GM18868 (cell line): ENCODE measurements around the gene TMEM108.
A peak's percentile ranks its signal among the peaks of the same experiment; 100 is the strongest.

ENCODE experiments used
- ATAC-seq: cut with Tn5 transposase; IDR thresholded peaks from one replicate; pipeline ENCODE4 v1.9.1; 2021; ENCODE audit warnings: mild to moderate bottlenecking, moderate library complexity; ENCODE audit not compliant: unreplicated experiment

The TMEM108 gene

DNA sequence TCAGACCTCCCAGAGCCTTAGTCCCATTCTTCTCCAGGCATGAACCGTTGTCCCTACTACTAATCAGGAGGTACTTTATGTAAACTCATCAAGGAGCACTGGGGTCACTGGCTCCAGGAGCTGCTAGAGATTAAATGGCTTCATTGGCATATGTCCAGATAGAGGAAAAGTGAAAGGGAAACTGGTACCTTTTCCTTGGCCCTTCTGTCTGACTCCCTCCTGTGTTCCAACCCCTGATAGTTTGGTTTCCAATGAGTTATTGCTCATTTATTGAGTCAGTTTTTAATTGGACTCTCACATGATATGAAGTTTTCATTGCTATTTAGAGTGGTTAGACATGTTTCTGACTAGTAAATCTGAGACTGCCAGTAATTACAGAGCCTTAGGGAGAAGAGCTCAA is 231.2 kb downstream of the TMEM108 start:
- no peak for ATAC-seq

DNA sequence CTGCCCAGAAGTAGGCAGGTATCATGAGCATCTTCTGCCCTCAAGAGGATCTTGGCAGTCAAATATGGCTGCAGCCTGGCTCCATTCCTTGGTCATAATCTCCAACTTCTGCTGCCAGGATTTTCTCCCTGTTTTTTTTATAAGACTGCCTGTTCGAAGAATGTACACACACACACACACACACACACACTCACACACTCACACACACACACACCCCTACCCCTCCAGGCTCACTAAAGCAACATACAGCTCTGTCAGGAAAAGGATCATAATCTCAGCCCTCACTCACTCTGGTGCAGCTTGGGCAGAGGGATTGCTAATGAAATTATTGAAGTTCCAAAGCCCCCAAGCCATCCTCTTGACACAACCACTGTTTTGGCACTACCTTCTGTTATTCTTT is 232.4 kb downstream of the TMEM108 start:
- no peak for ATAC-seq

DNA sequence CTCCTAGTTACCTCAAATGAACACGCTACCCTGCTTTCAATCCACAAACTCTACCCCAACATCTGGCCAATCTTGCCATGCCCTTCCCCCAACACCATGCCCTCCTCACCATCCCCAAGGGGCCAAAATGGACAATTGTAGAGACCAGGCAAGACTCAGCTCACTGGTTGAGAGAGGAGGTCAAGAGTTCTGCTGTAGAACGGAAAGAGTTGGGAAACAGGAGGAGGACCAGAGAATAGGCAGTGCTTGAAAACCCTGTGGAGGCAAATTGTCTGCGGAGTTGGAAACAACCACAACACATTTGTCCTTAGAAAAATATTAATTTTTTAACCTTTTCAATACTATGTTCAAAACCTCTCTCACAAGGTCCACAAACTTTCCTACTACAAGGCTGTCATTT is 232.9 kb downstream of the TMEM108 start:
- no peak for ATAC-seq

DNA sequence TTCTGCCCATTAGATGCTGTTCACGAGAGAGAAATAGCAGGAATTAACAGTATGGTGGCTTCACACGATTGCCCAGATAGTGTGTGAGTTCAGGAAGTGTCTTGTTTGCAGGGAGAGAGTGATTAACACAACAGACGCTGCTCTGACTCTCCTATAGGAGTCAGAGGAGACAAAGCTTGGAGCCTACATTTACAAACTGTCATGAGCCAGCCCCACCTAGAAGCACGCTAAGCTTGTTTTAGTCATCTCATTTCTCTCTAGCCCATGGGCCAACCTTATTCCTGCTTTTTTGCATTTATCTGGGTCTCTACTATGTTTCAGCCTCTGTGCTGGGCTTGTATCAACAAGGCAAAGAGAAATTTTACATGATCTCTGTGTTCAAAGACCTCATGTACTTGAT is 233.3 kb downstream of the TMEM108 start:
- ATAC-seq = no peak

DNA sequence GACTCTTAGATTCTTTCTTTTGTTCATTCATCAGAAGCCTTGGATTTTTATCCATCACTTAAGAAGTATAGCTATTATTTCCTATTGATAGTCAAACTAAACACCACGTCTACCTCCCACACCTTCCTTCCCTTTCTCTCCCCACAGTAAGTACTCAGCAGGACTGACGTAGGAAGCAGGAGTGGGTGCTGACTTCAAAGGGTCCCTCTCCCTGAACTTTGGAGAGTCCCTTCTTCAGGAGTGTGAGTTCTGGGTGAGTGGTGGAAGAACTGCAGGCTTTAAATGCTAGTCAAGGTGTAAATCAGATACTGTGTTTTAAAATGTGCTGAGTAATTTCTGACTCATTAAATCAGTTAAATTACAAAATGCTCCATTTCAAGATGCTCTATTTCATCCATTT is 235.2 kb downstream of the TMEM108 start:
- no peak for ATAC-seq

DNA sequence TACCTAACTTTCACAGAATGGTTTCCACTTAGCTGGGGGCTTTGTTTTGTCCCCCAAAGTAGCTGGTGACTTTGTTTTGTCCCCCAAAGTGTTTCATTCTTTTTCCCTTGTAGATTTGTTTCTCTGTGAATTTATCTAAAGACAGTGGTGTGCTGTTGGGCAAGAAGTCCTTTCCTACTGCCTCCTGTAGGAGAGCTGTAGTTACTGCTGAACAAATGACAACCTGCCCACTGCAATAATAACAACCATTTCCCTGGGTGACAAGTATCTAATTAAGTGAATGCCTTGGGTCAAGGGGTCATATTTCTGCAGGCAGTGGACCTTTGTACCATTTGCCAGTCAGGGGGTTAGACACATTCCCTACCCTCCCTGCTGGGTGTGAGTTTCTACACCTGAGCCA is 236.3 kb downstream of the TMEM108 start:
- no peak for ATAC-seq

DNA sequence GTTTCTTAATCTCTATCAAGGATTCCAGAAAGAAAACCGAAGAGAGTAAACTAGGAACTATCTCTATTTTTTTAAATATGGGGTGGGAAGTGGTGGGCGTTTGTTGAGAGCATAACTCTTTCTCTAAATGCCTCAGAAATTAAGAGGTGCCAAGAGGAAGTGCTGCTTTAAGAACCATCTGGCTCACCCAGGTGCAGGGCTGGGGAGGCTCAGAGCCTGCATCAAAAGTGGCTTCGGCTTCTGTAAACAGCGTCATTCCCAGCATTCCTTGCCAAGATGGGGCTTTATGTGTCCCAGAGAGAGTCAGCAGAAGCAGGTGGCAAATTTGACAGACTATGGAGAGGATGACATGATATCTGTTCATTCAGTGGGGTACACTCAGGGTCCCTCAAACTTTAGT is 238.4 kb downstream of the TMEM108 start:
- no peak for ATAC-seq

DNA sequence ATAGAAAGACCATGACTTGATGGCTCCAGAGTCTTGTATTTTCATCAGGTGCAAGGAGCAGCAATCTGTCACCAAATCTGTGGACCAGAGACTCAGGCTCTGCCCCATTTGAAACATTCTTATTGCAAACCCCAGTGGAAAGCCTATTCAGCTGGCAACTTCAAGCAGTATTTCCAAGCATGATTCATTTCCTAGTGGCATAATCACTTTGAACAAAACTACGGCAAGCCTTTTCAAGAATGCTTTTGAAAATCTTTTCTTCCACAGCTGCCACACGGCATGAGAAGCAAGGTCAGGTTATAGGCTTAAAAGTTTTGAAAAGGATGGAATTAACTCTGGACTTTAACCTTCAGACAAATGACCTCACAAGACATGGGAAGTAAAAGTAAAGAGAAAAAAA is 239.6 kb downstream of the TMEM108 start:
- ATAC-seq = no peak

DNA sequence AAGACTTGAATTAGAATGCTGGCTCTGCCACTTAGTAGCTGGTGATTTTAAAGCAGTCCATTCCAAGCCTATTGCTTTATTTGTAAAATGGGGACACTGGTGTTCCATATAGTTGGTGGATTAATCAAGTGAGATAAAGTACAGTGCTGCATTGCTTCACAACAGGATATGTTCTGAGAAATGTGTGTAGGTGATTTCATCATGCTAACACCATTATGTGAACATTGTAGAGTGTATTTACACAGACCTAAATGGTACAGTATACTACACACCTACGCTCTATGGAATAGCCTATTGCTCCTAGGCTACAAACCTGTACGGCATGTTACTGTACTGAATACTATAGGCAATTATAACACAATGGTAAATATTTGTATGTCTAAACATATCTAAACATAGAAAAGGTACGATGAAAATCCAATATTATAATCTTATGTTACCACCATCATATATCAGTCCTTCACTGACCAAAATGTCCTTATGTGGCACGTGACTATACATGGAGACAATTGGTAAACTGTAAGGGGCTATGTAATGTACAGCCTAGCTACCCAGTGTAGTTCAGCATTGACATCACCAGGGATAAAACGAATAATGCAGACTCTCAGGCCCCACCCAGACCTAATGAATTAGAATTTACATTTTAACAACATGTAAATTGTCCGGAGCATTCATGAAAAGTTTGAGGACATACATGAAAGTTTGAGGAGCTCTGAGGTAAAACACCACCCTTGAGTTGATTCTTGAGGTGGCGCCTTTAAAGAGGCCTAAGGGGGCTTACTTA is 240.3 kb downstream of the TMEM108 start:
- no peak for ATAC-seq

DNA sequence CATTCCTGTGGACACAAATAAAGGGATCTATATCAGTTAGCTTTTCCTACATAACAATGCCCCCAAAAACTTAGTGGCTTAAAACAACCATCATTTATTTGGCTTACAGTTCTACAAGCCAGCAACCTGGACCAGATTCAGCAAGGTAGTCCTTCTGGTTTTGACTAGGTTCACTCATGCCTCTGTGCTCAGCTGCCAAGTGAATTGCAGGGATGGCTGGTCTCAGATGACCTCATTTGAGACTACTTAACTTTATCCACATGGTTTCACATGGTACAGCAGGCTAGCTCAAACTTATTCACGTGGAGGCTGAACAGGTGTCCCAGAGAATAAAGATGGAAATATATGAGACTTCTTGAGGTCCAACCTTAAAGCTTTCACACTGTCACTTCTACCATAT is 242.4 kb downstream of the TMEM108 start:
- ATAC-seq = no peak

DNA sequence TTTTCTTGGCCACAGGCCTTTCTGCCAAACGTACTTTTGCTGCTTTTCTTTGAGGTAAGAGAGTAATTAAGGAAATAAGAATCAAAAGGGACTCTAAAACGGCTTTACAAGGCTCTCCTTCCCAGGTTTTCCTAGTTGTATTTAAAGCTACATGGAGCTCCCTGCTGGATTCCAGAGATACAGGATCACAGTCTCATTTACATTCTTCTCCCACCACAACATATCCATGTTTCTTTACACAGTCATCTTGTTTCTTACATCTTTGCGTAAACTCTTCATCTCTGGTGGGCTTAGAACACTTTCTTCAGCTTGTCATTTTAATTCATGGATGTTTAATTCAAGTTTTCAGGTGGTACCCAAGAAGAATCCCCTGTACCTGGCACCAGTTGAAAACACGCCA is 244.0 kb downstream of the TMEM108 start:
- no peak for ATAC-seq

DNA sequence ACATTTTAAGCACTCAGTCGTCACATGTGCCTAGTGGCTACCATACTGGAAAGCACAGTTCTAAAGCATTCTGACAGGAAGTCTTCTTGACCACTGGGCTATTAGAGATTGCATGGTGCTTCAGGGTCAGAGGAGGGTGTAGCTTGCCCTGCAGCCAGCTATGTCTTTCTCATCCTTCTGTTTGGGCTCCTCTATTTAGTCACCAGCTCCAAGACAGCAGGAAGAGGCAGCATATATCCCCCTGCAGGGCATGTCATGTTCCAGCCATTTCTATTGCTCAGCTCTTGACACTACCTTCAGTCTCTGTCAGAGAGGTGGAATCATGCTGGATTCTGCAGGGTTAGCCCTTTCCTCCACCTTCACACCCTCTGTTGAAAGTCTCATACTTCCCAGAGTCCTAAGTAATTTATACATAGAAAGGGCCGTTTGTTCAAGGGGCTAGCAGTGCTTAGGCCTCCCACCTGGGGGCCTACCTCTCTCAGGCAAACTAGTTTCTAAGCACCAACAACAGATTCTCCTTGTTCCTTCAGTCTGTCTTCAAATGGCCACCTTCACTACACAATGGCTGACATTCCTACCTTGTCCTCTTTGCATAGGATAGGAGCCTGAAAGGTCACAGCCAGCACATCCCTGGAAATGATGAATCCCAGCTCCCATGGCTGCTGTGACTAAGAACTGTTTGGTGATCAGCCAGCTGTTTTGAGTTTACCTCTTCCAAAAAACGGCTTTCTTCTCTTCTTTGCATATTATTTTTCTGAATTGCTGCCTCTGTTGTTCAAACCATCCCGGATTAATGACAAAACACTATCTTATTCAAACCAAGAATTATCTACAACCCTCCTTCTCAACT is 246.0 kb downstream of the TMEM108 start:
- ATAC-seq = no peak

DNA sequence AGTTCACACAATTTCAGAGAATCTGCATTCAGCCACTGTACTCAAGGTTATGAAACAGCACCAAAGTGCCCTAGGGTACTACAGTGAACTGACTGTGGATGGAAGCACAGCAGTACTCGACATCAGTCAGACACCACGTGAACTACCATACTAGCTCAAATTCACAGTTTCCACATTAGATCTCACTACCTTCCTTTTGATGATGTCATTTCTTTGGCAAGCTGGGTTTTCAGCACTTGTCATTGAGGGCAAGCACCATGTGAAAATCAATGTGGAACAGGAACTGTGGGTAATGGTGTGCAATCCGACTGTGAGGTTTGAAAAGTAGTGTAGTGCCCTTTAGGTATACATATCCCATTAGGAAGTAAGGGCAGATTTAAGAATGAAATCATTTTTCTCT is 251.1 kb downstream of the TMEM108 start:
- ATAC-seq = no peak

DNA sequence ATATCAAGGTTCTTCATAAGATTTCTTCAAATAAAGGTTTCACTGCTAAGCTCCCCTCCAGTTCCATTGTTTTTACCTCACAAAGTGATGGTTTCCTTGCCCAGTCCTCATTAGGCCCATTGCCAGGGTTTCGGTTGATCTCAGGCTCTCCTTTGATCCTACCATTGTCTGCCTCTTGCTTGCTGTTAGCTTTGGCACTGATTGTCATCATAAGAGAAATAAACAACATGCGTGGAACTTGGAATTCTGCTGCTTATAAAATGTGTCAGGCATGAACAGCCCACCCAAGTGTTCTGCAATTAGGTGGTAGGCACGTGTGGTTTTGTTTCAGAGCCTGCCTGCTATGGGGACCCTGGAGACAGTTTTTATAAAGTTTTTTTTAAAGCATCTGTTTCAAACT is 254.1 kb downstream of the TMEM108 start:
- no peak for ATAC-seq

DNA sequence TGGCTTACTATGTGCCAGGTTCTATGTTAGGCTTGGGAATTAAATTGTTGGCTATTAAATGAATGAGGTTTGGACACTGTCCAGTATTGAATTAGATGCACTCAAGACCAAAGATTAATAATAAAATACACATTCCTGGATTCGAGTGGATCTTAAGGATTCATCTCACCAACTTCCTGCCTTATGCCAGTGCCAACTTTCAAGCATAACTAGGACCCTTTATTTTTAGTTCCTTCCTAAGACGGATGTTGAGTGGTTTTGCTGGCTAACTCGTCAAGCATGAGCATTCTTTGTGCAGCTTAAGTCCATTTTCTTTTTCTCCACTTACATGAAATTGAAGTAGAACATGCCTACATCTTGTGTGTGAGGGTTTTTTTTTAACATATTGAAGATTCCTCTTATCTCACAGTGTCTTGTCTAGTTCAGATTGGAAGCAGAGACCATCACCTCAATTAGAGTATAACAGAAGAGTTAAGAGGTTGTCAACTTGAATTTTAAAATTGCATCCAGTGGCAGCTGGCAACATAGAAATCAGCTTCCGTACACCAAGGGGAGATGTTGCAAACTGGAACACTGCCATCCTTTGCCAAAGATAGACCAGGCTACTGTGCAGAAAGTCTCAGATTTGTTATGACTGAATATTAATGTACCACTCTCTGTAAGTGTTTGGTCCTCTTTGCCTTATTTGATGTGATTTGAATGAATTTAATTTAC is 255.4 kb downstream of the TMEM108 start:
- no peak for ATAC-seq

DNA sequence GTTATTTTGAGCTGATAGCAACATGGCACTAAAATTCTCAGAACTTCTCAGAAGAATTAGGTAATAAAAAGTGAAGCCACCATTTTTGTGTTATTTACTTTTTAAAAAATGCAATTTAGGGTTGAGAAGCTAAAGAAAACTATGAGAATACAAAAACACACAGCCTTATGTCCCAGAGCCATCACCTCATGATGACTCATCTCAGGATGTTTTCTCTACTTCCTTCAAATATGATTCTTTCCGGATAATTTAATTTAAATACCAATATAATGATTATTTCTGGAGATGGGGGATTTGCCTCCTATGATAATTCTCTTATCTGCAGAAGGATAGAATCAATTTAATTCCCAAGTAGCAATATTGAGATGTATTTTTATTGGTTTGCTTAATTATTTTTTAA is 256.1 kb downstream of the TMEM108 start:
- no peak for ATAC-seq

DNA sequence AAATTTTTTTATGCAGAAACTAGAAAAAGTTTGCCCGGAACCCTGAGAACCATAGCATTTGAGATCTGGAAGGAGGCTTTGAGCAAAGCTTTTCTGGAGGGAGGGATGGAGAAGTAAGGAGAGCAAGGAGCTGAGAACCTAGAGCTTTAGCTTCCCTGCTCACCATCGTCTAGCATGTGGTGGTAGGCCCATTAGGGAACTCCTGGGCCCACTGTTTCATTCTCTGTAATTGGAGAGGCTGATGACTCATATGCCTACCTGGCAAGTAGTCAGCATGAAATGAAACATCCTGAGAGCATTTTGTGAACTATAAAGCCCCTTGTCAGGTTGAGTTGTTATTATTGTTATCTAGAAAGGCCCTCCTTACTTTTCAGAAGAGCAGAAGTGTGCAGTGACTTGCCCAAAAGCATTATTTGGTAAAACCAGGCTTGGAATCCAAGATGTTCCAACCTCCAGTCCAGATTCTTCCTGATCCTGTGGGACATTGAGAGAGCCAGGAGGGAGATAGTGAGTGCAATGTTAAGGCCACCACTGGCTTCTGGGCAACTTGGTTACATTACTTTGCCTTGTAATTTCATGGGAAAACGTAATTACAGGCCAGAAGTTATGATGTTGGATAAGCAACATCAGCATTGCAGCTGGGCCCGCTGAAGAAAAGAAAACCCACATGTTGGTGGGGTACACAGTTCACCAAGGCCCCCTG is 257.2 kb downstream of the TMEM108 start:
- ATAC-seq = peak; percentile 99

DNA sequence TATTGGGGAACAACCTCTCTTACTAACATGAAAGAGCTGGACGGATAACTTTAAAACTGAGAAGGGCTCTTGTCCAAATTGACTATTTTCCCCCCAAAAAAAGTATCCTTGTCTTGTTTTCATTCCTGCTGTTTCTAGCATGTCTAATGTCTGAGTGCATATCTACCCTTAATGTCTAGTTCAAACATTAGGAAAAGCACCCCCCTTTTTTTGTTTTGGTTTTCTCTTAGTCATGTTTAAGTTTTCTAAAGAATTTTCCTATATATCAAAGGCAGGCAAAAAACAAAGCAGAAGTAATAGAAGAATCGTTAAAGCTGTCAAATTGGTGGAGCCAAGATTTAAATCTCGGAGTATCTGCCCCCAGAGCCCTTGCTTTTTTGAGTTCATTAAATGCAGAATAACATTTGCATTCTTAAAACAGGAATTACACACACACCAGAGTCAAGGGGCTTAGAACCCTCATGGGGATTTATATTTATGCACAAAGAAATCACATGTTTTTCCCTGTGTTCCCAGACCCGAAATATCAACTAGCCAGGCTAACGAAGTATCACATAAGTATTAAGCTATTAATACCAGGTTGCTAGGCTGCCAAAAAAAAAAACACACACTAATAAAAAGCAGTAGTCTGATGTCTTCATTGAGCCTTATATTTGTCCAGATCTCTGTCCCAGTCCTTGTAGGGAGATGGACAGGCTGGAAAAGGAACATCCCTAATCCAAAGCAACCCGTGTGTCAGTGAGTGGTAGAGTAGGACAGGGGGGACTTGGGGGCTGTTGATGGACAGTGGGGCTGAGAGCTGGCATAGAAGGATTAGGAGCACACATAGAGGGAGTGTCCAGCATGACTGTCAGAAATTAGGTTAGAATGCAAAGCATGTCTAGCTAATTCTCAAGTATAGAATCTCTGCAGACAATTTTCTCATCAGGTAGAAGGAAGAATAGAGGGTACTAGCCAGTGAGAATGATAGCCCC is 258.0 kb downstream of the TMEM108 start:
- ATAC-seq = no peak

DNA sequence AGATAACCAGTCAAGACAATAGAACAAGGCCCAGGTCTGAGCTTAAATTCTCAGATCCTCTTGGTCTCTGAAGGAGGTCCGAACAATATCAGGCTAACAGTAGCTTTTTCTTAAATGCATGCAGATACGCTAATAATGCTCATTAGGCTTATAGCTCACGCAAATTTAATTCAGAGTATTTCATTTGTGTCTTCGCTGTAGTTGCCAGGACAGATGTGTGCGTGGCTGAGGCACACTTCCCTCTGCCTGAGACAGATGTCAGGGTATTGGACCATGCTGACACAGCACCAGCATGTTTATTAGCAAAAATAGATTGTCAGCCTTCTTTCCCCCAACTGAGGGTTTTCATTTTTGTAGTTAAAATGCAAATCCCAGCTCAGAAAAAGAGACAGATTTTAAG is 258.8 kb downstream of the TMEM108 start:
- ATAC-seq = no peak

DNA sequence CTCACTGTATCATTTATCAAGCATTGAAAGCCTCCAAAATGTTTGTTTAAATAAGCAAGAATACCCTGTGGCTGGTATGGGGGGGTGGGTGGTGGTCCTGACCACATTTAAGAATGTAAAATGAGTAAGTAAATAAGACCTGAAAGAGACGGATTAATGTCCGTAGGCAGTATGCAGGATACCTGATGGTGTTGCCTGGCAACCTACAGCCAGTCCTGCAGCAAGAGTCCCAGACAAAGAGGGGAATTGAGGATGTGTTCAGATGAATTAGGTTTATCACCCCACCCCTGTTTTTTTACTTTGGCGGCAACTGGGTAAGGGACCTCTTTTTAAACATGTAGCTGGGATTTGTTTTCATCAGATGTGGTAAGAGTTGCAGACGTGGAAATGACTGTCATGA is 261.9 kb downstream of the TMEM108 start:
- ATAC-seq = no peak
